ENCODE data around the gene ABLIM2.

Gene ABLIM2

GRCh38 chr4:8155048-8155447 lies 3.6 kb downstream of the ABLIM2 start:
- Histone ChIP-seq H3K27me3 (ENCODE audit: control insufficient read depth, insufficient read depth, low read length) (peaks cover 62% of the 10 kb centered on the region), H3K9me3 (ENCODE audit: control insufficient read depth, insufficient read depth, low read depth, low read length) (no peaks in the 10 kb centered on the region), H3K27ac (ENCODE audit: low read depth, low read length) (no peak overlapping the region), H3K9ac (ENCODE audit: low read length) (no peak overlapping the region), H3K36me3 (ENCODE audit: control insufficient read depth, insufficient read depth, low read length) (no peaks in the 10 kb centered on the region), H3K4me1 (ENCODE audit: control insufficient read depth, insufficient read depth, low read length) (peaks cover 9% of the 10 kb centered on the region), H3K4me3 (ENCODE audit: low read depth, low read length) (no peak overlapping the region)

- Histone ChIP-seq H3K9ac (ENCODE audit: low read length) (no peak overlapping the region), H3K27me3 (ENCODE audit: control insufficient read depth, insufficient read depth, low read length) (peaks cover 49% of the 10 kb centered on the region), H3K4me3 (ENCODE audit: low read depth, low read length) (no peak overlapping the region), H3K4me1 (ENCODE audit: control insufficient read depth, insufficient read depth, low read length) (peaks cover 6% of the 10 kb centered on the region), H3K9me3 (ENCODE audit: control insufficient read depth, insufficient read depth, low read depth, low read length) (no peaks in the 10 kb centered on the region), H3K36me3 (ENCODE audit: control insufficient read depth, insufficient read depth, low read length) (no peaks in the 10 kb centered on the region), H3K27ac (ENCODE audit: low read depth, low read length) (no peak overlapping the region)
Observed at GRCh38 chr4:8153441-8153840, 5.2 kb downstream of the ABLIM2 start.

- peaks cover 4% of the 10 kb centered on the region for H3K4me1 ChIP-seq (ENCODE audit: control insufficient read depth, insufficient read depth, low read length)
- peaks cover 43% of the 10 kb centered on the region for H3K27me3 ChIP-seq (ENCODE audit: control insufficient read depth, insufficient read depth, low read length)
- no peaks in the 10 kb centered on the region for H3K9me3 ChIP-seq (ENCODE audit: control insufficient read depth, insufficient read depth, low read depth, low read length)
- H3K9ac ChIP-seq (ENCODE audit: low read length), result no peak overlapping the region
- H3K27ac ChIP-seq (ENCODE audit: low read depth, low read length), result no peak overlapping the region
- no peaks in the 10 kb centered on the region for H3K36me3 ChIP-seq (ENCODE audit: control insufficient read depth, insufficient read depth, low read length)
- no peak overlapping the region for H3K4me3 ChIP-seq (ENCODE audit: low read depth, low read length)
Observed at GRCh38 chr4:8152865-8153257, 5.8 kb downstream of the ABLIM2 start.

GRCh38 chr4:8152090-8152864 lies 6.3 kb downstream of the ABLIM2 start:
- H3K36me3 ChIP-seq (ENCODE audit: control insufficient read depth, insufficient read depth, low read length), result no peaks in the 10 kb centered on the region
- peaks cover 37% of the 10 kb centered on the region for H3K27me3 ChIP-seq (ENCODE audit: control insufficient read depth, insufficient read depth, low read length)
- H3K4me1 ChIP-seq (ENCODE audit: control insufficient read depth, insufficient read depth, low read length), result peaks cover 4% of the 10 kb centered on the region; the same call in 1 of the 2 replicates
- H3K27ac ChIP-seq (ENCODE audit: low read depth, low read length), result no peak overlapping the region
- no peaks in the 10 kb centered on the region for H3K9me3 ChIP-seq (ENCODE audit: control insufficient read depth, insufficient read depth, low read depth, low read length)
- H3K9ac ChIP-seq (ENCODE audit: low read length), result no peak overlapping the region
- no peak overlapping the region for H3K4me3 ChIP-seq (ENCODE audit: low read depth, low read length)

GRCh38 chr4:8151165-8151650 lies 7.4 kb downstream of the ABLIM2 start:
- no peak overlapping the region for H3K4me3 ChIP-seq (ENCODE audit: low read depth, low read length)
- peaks cover 27% of the 10 kb centered on the region for H3K27me3 ChIP-seq (ENCODE audit: control insufficient read depth, insufficient read depth, low read length)
- no peaks in the 10 kb centered on the region for H3K36me3 ChIP-seq (ENCODE audit: control insufficient read depth, insufficient read depth, low read length)
- H3K9me3 ChIP-seq (ENCODE audit: control insufficient read depth, insufficient read depth, low read depth, low read length), result no peaks in the 10 kb centered on the region
- peaks cover 4% of the 10 kb centered on the region; the same call in 1 of the 2 replicates for H3K4me1 ChIP-seq (ENCODE audit: control insufficient read depth, insufficient read depth, low read length)
- H3K27ac ChIP-seq (ENCODE audit: low read depth, low read length), result no peak overlapping the region
- H3K9ac ChIP-seq (ENCODE audit: low read length), result no peak overlapping the region

GRCh38 chr4:8150152-8151090 lies 8.2 kb downstream of the ABLIM2 start:
- no peak overlapping the region for H3K9ac ChIP-seq (ENCODE audit: low read length)
- H3K27ac ChIP-seq (ENCODE audit: low read depth, low read length), result no peak overlapping the region
- H3K36me3 ChIP-seq (ENCODE audit: control insufficient read depth, insufficient read depth, low read length), result no peaks in the 10 kb centered on the region
- H3K4me3 ChIP-seq (ENCODE audit: low read depth, low read length), result no peak overlapping the region
- peaks cover 20% of the 10 kb centered on the region; the same call in 1 of the 2 replicates for H3K27me3 ChIP-seq (ENCODE audit: control insufficient read depth, insufficient read depth, low read length)
- no peaks in the 10 kb centered on the region for H3K9me3 ChIP-seq (ENCODE audit: control insufficient read depth, insufficient read depth, low read depth, low read length)
- H3K4me1 ChIP-seq (ENCODE audit: control insufficient read depth, insufficient read depth, low read length), result peaks cover 4% of the 10 kb centered on the region; the same call in 1 of the 2 replicates

GRCh38 chr4:8149664-8150063 lies 8.9 kb downstream of the ABLIM2 start:
- Histone ChIP-seq H3K9me3 (ENCODE audit: control insufficient read depth, insufficient read depth, low read depth, low read length) (no peaks in the 10 kb centered on the region), H3K27ac (ENCODE audit: low read depth, low read length) (no peak overlapping the region), H3K4me1 (ENCODE audit: control insufficient read depth, insufficient read depth, low read length) (peaks cover 7% of the 10 kb centered on the region), H3K36me3 (ENCODE audit: control insufficient read depth, insufficient read depth, low read length) (no peaks in the 10 kb centered on the region), H3K9ac (ENCODE audit: low read length) (no peak overlapping the region), H3K27me3 (ENCODE audit: control insufficient read depth, insufficient read depth, low read length) (peaks cover 13% of the 10 kb centered on the region; the same call in 1 of the 2 replicates), H3K4me3 (ENCODE audit: low read depth, low read length) (no peak overlapping the region)

GRCh38 chr4:8148785-8149435 lies 9.7 kb downstream of the ABLIM2 start:
- Histone ChIP-seq H3K9ac (ENCODE audit: low read length) (no peak overlapping the region), H3K9me3 (ENCODE audit: control insufficient read depth, insufficient read depth, low read depth, low read length) (no peaks in the 10 kb centered on the region), H3K36me3 (ENCODE audit: control insufficient read depth, insufficient read depth, low read length) (no peaks in the 10 kb centered on the region), H3K27me3 (ENCODE audit: control insufficient read depth, insufficient read depth, low read length) (peaks cover 13% of the 10 kb centered on the region; the same call in 1 of the 2 replicates), H3K4me1 (ENCODE audit: control insufficient read depth, insufficient read depth, low read length) (peaks cover 15% of the 10 kb centered on the region), H3K27ac (ENCODE audit: low read depth, low read length) (no peak overlapping the region), H3K4me3 (ENCODE audit: low read depth, low read length) (no peak overlapping the region)

- H3K27ac ChIP-seq (ENCODE audit: low read depth, low read length), result no peak overlapping the region
- H3K9ac ChIP-seq (ENCODE audit: low read length), result no peak overlapping the region
- H3K36me3 ChIP-seq (ENCODE audit: control insufficient read depth, insufficient read depth, low read length), result no peaks in the 10 kb centered on the region
- no peak overlapping the region for H3K4me3 ChIP-seq (ENCODE audit: low read depth, low read length)
- H3K4me1 ChIP-seq (ENCODE audit: control insufficient read depth, insufficient read depth, low read length), result peaks cover 22% of the 10 kb centered on the region
- no peaks in the 10 kb centered on the region for H3K9me3 ChIP-seq (ENCODE audit: control insufficient read depth, insufficient read depth, low read depth, low read length)
- H3K27me3 ChIP-seq (ENCODE audit: control insufficient read depth, insufficient read depth, low read length), result peaks cover 10% of the 10 kb centered on the region; the same call in 1 of the 2 replicates
Observed at GRCh38 chr4:8148159-8148558, 10.5 kb downstream of the ABLIM2 start.

GRCh38 chr4:8147231-8147970 lies 11.2 kb downstream of the ABLIM2 start:
- H3K9ac ChIP-seq (ENCODE audit: low read length), result no peak overlapping the region

More at GRCh38 chr4:8147231-8147970, 11.2 kb downstream of the ABLIM2 start:
- H3K4me1 ChIP-seq (ENCODE audit: control insufficient read depth, insufficient read depth, low read length), result peaks cover 23% of the 10 kb centered on the region
- H3K4me3 ChIP-seq (ENCODE audit: low read depth, low read length), result no peak overlapping the region
- peaks cover 3% of the 10 kb centered on the region; the same call in 1 of the 2 replicates for H3K27me3 ChIP-seq (ENCODE audit: control insufficient read depth, insufficient read depth, low read length)
- H3K9me3 ChIP-seq (ENCODE audit: control insufficient read depth, insufficient read depth, low read depth, low read length), result no peaks in the 10 kb centered on the region
- H3K27ac ChIP-seq (ENCODE audit: low read depth, low read length), result no peak overlapping the region
- H3K36me3 ChIP-seq (ENCODE audit: control insufficient read depth, insufficient read depth, low read length), result no peaks in the 10 kb centered on the region

Data from HUES6 (cell line).